ENCODE results near the gene PTCD2. TPM values are rescaled to one million over a fixed set of nuclear protein-coding genes. Genes with fewer than 3 reads are reported as not detected.

PTCD2 gene
- total RNA-seq (10 to 100 TPM; 14.0 to 15.0 TPM), polyA plus RNA-seq (2.6 TPM)

- H3K9me3 ChIP-seq (ENCODE audit: low read length) = no peaks in the 10 kb centered on the region
- POLR2A ChIA-PET = interaction anchor here (0.6 to 3.7 kb wide), 2 partner anchors 12 to 23 kb away, joined by 3 to 27 read pairs; no protein-coding TSS in a partner anchor
- H3K4me3 ChIP-seq (ENCODE audit: low read length) = peak within 1 kb of the TSS; percentile 100
- H3K27ac ChIP-seq (ENCODE audit: low read depth, low read length) = peak within 1 kb of the TSS; percentile 75
- Mint-ChIP-seq H3K27me3 (no peaks in the 10 kb centered on the region), H3K9me3 (no peaks in the 10 kb centered on the region), H3K4me3 (peak within 1 kb of the TSS; percentile 94 to 99 (median 98)), H3K27ac (peak within 1 kb of the TSS; percentile 83 to 99 (median 96)), H3K36me3 (peaks cover 7 to 40% (median 12%) of the 10 kb centered on the region in 3 donors), H3K4me1 (peaks cover 26 to 57% (median 44%) of the 10 kb centered on the region in 3 donors)
- no peaks in the 10 kb centered on the region for H3K27me3 ChIP-seq (ENCODE audit: insufficient read depth, low read length, poor library complexity, severe bottlenecking)
- DNase-seq = peak; percentile 92 to 97 (median 94)
- H3K36me3 ChIP-seq (ENCODE audit: insufficient read depth, low read length) = no peaks in the 10 kb centered on the region
- CTCF ChIA-PET = interaction anchor here (0.8 to 8.0 kb wide), 2 partner anchors 12 to 17 kb away, joined by 3 to 54 read pairs; no protein-coding TSS in a partner anchor
- H3K4me1 ChIP-seq (ENCODE audit: insufficient read depth, low read length) = peaks cover 14% of the 10 kb centered on the region
These were observed at the start of gene PTCD2, which contains the start of gene MRPS27 for GRCh38 chr5:72319976-72320752. TSS of gene PTCD2 (plus strand) at chr5:72320373. CDS start at chr5:72320383, 10 bp downstream. TSS of gene MRPS27 (minus strand) at chr5:72320240. CDS start at chr5:72320221, 19 bp downstream.

- peaks cover 6 to 20% (median 10%) of the 10 kb centered on the region in 3 donors for H3K4me1 Mint-ChIP-seq
- POLR2A ChIA-PET = no interaction called here
- Histone ChIP-seq H3K9me3 (ENCODE audit: low read length) (no peaks in the 10 kb centered on the region), H3K4me1 (ENCODE audit: insufficient read depth, low read length) (no peaks in the 10 kb centered on the region), H3K27me3 (ENCODE audit: insufficient read depth, low read length, poor library complexity, severe bottlenecking) (no peaks in the 10 kb centered on the region), H3K4me3 (ENCODE audit: low read length) (no peak overlapping the region), H3K36me3 (ENCODE audit: insufficient read depth, low read length) (peaks cover 6% of the 10 kb centered on the region), H3K27ac (ENCODE audit: low read depth, low read length) (no peak overlapping the region)
- H3K27me3 Mint-ChIP-seq = no peaks in the 10 kb centered on the region
- CTCF ChIA-PET = no interaction called here
- H3K9me3 Mint-ChIP-seq = no peaks in the 10 kb centered on the region
- peaks cover 5 to 14% (median 8%) of the 10 kb centered on the region in 3 donors for H3K36me3 Mint-ChIP-seq
- peak overlapping the region in 1 of 8 donors; percentile 26 for H3K27ac Mint-ChIP-seq
- DNase-seq = no peak
- H3K4me3 Mint-ChIP-seq = no peak overlapping the region
These were observed 48.5 kb upstream of the PTCD2 start for GRCh38 chr5:72271702-72272101.

- Histone ChIP-seq H3K4me3 (ENCODE audit: low read length) (no peak overlapping the region), H3K36me3 (ENCODE audit: insufficient read depth, low read length) (peaks cover 6% of the 10 kb centered on the region), H3K9me3 (ENCODE audit: low read length) (no peaks in the 10 kb centered on the region), H3K27ac (ENCODE audit: low read depth, low read length) (no peak overlapping the region), H3K4me1 (ENCODE audit: insufficient read depth, low read length) (no peaks in the 10 kb centered on the region), H3K27me3 (ENCODE audit: insufficient read depth, low read length, poor library complexity, severe bottlenecking) (no peaks in the 10 kb centered on the region)
- H3K27ac Mint-ChIP-seq = no peak overlapping the region
- ChIA-PET POLR2A (no interaction called here), CTCF (no interaction called here)
- no peaks in the 10 kb centered on the region for H3K27me3 Mint-ChIP-seq
- H3K4me1 Mint-ChIP-seq = peaks cover 6 to 20% (median 10%) of the 10 kb centered on the region in 3 donors
- H3K9me3 Mint-ChIP-seq = no peaks in the 10 kb centered on the region
- H3K36me3 Mint-ChIP-seq = peaks cover 9 to 18% (median 12%) of the 10 kb centered on the region in 3 donors
- no peak for DNase-seq
- H3K4me3 Mint-ChIP-seq = no peak overlapping the region
These were observed 47.8 kb upstream of the PTCD2 start for GRCh38 chr5:72272398-72272797.

GRCh38 chr5:72273547-72273946 is 46.6 kb upstream of the PTCD2 start:
- Histone ChIP-seq H3K9me3 (ENCODE audit: low read length) (no peaks in the 10 kb centered on the region), H3K36me3 (ENCODE audit: insufficient read depth, low read length) (peaks cover 6% of the 10 kb centered on the region), H3K4me1 (ENCODE audit: insufficient read depth, low read length) (no peaks in the 10 kb centered on the region), H3K27ac (ENCODE audit: low read depth, low read length) (no peak overlapping the region), H3K4me3 (ENCODE audit: low read length) (no peak overlapping the region), H3K27me3 (ENCODE audit: insufficient read depth, low read length, poor library complexity, severe bottlenecking) (no peaks in the 10 kb centered on the region)
- POLR2A ChIA-PET = no interaction called here
- no peak overlapping the region for H3K4me3 Mint-ChIP-seq
- CTCF ChIA-PET = interaction anchor here (0.8 kb wide), 1 partner anchor 35 kb away, joined by 3 read pairs; no protein-coding TSS in a partner anchor
- H3K36me3 Mint-ChIP-seq = peaks cover 17 to 25% (median 17%) of the 10 kb centered on the region in 3 donors
- H3K9me3 Mint-ChIP-seq = no peaks in the 10 kb centered on the region
- no peak overlapping the region for H3K27ac Mint-ChIP-seq
- H3K27me3 Mint-ChIP-seq = no peaks in the 10 kb centered on the region
- DNase-seq = no peak
- peaks cover 6 to 19% (median 10%) of the 10 kb centered on the region in 3 donors for H3K4me1 Mint-ChIP-seq

- no peaks in the 10 kb centered on the region for H3K4me1 ChIP-seq (ENCODE audit: insufficient read depth, low read length)
- Mint-ChIP-seq H3K4me1 (peaks cover 5 to 15% (median 7%) of the 10 kb centered on the region in 3 donors), H3K27me3 (no peaks in the 10 kb centered on the region), H3K36me3 (peaks cover 19 to 34% (median 20%) of the 10 kb centered on the region in 3 donors), H3K9me3 (no peaks in the 10 kb centered on the region), H3K4me3 (no peak overlapping the region), H3K27ac (no peak overlapping the region)
- peaks cover 6% of the 10 kb centered on the region for H3K36me3 ChIP-seq (ENCODE audit: insufficient read depth, low read length)
- no peak overlapping the region for H3K4me3 ChIP-seq (ENCODE audit: low read length)
- ChIA-PET POLR2A (no interaction called here), CTCF (no interaction called here)
- no peak for DNase-seq
- H3K27me3 ChIP-seq (ENCODE audit: insufficient read depth, low read length, poor library complexity, severe bottlenecking) = no peaks in the 10 kb centered on the region
- no peaks in the 10 kb centered on the region for H3K9me3 ChIP-seq (ENCODE audit: low read length)
- no peak overlapping the region for H3K27ac ChIP-seq (ENCODE audit: low read depth, low read length)
These were observed 43.9 kb upstream of the PTCD2 start for GRCh38 chr5:72276219-72276752.

- H3K36me3 ChIP-seq (ENCODE audit: insufficient read depth, low read length) = no peaks in the 10 kb centered on the region
- no peaks in the 10 kb centered on the region for H3K4me1 ChIP-seq (ENCODE audit: insufficient read depth, low read length)
- Mint-ChIP-seq H3K36me3 (peaks cover 20 to 42% (median 30%) of the 10 kb centered on the region in 3 donors), H3K27me3 (no peaks in the 10 kb centered on the region), H3K4me3 (no peak overlapping the region), H3K27ac (no peak overlapping the region), H3K4me1 (peaks cover 5 to 14% (median 7%) of the 10 kb centered on the region in 3 donors), H3K9me3 (no peaks in the 10 kb centered on the region)
- H3K27ac ChIP-seq (ENCODE audit: low read depth, low read length) = peak overlapping the region; percentile 34
- H3K9me3 ChIP-seq (ENCODE audit: low read length) = no peaks in the 10 kb centered on the region
- DNase-seq = no peak
- POLR2A ChIA-PET = no interaction called here
- CTCF ChIA-PET = interaction anchor here (1.2 kb wide), 1 partner anchor 19 kb away, joined by 3 read pairs; no protein-coding TSS in a partner anchor
- H3K27me3 ChIP-seq (ENCODE audit: insufficient read depth, low read length, poor library complexity, severe bottlenecking) = no peaks in the 10 kb centered on the region
- H3K4me3 ChIP-seq (ENCODE audit: low read length) = no peak overlapping the region
These were observed 39.5 kb upstream of the PTCD2 start for GRCh38 chr5:72280581-72281069.

GRCh38 chr5:72281430-72281763 is 38.8 kb upstream of the PTCD2 start:
- ChIA-PET CTCF (interaction anchor here (1.2 kb wide), 1 partner anchor 19 kb away, joined by 3 read pairs; no protein-coding TSS in a partner anchor), POLR2A (no interaction called here)
- Histone ChIP-seq H3K27me3 (ENCODE audit: insufficient read depth, low read length, poor library complexity, severe bottlenecking) (no peaks in the 10 kb centered on the region), H3K36me3 (ENCODE audit: insufficient read depth, low read length) (no peaks in the 10 kb centered on the region), H3K4me3 (ENCODE audit: low read length) (no peak overlapping the region), H3K4me1 (ENCODE audit: insufficient read depth, low read length) (no peaks in the 10 kb centered on the region), H3K9me3 (ENCODE audit: low read length) (no peaks in the 10 kb centered on the region), H3K27ac (ENCODE audit: low read depth, low read length) (peak overlapping the region; percentile 34)
- Mint-ChIP-seq H3K9me3 (no peaks in the 10 kb centered on the region), H3K36me3 (peaks cover 17 to 41% (median 29%) of the 10 kb centered on the region in 3 donors), H3K4me3 (no peak overlapping the region), H3K27ac (peak overlapping the region in 1 of 8 donors; percentile 72), H3K4me1 (peaks cover 1 to 6% (median 4%) of the 10 kb centered on the region in 3 donors), H3K27me3 (no peaks in the 10 kb centered on the region)
- no peak for DNase-seq

Data from CD8-positive, alpha-beta memory T cell (primary cell).